Inferior parietal cortex (tissue), 1 donor: Measurements from ENCODE around the gene SLC37A4.
A peak's percentile ranks its signal among the peaks of the same experiment; 100 is the strongest.
"Not testable (repeated sequence)": the region's sequence is repeated elsewhere in the genome, so short reads cannot be mapped to it uniquely, and the experiment has no call there.

Experiments
- DNase-seq: peaks from one replicate; pipeline ENCODE4 v3.0.0-alpha.2; 2016; ENCODE audit errors: extremely low spot score

SLC37A4 gene

DNA sequence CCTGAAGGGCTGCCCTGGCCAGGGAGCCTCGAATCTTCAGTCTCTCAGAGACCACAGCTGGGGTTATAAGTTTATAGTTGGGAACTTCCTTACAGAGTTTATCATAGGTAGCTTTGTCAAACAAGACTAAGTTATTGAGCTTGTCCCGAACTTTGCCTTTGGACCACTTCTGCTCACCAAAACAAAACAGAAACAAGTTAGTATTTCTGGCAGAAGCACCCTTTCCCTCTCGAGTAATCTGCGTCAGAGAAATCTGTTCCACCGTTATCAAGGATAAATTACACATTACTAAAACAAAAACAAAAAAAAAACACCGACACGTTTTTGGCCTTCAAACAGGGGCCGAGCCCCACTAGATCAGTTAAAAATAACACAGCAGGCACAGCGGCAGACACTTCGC is 13.3 kb downstream of the SLC37A4 start:
- not testable (repeated sequence) for DNase-seq

GRCh38 chr11:119016216-119017009 is 14.3 kb downstream of the SLC37A4 start:
- DNase-seq, result no peak

GRCh38 chr11:119015054-119015611 is 15.5 kb downstream of the SLC37A4 start:
- DNase-seq, result no peak

DNA sequence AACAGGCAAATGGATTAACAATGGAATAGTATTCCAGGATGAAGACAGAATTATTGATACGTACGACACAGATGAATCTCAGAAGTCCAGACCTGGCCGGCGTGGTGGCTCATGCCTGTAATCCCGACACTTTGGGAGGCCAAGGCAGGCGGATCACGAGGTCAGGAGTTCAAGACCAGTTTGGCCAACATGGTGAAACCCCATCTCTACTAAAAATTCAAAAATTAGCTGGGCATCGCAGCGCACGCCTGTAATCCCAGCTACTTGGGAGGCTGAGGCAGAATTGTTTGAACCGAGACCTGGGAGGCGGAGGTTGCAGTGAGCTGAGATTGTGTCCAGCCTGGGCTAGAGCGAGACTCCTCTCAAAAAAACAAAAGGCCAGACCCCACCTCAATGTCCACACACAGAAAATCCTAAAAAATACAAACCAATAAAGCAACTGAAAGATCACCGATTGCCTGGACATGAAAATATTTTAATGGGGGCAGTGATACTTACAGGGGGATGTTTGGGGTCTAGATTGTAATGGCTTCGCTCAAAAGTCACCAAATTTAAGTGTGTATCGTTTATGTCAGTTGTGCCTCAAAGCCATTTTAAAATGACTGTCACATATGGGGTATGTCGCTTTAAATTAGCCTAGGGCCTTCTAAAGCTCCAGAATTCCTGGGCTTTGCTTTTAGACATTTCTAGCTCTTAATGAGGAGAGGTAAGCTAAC is 16.3 kb downstream of the SLC37A4 start:
- DNase-seq, result no peak

DNA sequence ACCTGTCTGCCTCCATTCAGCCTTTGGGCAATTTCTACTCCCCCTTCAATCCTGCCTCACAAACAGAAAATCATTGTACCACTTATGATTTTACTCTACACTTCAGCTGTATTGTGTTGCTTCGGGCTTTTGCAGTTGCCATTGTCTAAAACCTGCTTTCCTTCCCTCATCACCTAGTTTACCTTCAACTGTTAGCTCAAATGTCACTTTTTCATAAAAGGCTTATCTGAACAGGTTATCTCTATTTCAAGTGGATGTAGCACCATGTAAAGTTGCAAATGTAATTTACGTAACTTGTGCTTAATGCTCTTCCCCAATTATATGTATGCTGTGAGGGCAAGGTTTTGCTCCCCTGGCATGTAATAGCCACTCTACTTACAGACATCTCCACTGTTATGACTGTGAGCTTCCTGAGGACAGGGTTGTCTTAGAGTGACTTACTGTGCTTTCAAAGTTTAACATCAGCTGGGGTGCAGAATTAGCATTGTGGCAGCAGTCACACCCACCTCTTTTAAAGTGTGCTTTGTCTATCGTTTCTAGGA is 18.0 kb downstream of the SLC37A4 start:
- DNase-seq, result no peak

DNA sequence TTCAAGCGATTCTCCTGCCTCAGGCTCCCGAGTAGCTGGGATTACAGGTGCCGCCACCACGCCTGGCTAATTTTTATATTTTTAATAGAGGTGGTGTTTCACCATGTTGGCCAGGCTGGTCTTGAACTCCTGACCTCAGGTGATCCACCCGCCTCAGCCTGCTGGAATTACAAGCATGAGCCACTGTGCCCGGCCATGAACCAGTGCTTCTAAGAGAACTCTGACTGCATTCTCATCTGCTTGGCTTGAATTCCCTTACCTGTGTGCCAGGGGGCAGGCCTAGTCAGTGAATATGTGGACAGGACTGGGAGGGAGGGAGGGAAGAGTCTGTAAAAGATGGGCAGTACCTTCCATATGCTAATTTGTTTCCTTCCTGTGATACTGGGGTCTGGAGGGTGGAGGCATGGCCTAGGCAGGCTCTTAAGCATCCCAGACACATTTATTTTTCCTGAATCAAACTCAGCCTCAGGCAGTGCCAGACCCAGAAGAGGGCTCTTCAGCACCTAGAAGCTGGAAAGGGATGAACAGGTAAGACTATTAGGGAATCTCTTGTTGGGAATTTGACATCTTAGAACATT is 19.1 kb downstream of the SLC37A4 start:
- DNase-seq, result no peak

DNA sequence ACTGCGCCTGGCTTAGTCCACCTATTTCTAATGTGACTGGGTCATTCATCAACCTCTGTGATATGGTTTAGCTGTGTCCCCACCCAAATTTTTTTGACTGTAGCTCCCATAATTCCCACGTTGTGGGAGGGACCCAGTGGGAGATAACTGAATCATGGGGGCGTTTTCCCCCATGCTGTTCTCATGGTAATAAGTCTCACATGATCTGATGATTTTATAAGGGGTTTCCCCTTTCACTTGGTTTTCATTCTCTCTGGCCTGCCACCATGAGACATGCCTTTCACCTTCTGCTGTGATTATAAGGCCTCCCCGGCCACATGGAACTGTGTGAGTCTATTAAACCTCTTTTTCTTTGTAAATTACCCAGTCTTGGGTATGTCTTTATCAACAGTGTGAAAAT is 24.0 kb downstream of the SLC37A4 start:
- no peak for DNase-seq

DNA sequence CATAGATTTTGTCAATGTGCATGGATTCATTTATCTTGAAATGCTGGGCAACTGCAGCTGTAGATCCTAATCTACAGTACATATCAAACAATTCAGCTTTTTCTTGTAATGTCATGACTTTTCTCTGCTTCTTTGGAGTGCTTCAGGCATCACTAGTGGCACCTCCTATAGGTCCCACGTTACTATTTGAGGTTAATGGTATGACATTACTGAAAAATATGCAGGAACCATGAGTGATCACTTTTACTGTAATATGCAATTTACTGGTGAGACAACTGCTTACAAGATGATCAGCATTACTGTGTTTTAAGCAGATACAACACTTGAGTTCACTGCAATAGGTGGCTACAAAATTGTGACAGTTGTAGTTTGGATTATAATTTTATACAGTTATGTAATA is 29.8 kb downstream of the SLC37A4 start:
- DNase-seq, result no peak

- DNase-seq, result no peak
These were observed 31.9 kb downstream of the SLC37A4 start for GRCh38 chr11:118998822-118999221.

GRCh38 chr11:118998388-118998717 is 32.3 kb downstream of the SLC37A4 start:
- DNase-seq, result no peak

GRCh38 chr11:118997627-118998387 is 32.9 kb downstream of the SLC37A4 start, which contains the start of gene CENATAC:
TSS of gene CENATAC (plus strand) at chr11:118998138. CDS start at chr11:118998198, 60 bp downstream.
- peak; percentile 97 for DNase-seq

- peak; percentile 25 for DNase-seq
These were observed 33.6 kb downstream of the SLC37A4 start for GRCh38 chr11:118996926-118997626.

DNA sequence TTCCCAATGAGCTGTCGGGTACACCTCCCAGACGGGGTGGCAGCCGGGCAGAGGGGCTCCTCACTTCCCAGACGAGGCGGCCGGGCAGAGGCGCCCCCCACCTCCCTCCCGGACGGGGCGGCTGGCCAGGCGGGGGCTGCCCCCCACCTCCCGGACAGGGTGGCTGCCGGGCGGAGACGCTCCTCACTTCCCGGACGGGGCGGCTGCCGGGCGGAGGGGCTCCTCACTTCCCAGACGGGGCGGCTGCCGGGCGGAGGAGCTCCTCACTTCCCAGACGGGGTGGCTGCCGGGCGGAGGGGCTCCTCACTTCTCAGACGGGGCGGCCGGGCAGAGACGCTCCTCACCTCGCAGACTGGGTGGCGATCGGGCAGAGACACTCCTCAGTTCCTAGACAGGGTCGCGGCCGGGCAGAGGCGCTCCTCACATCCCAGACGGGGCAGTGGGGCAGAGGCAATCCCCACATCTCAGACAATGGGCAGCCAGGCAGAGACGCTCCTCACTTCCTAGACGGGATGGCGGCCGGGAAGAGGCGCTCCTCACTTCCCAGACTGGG is 39.1 kb downstream of the SLC37A4 start:
- DNase-seq, result not testable (repeated sequence)

DNA sequence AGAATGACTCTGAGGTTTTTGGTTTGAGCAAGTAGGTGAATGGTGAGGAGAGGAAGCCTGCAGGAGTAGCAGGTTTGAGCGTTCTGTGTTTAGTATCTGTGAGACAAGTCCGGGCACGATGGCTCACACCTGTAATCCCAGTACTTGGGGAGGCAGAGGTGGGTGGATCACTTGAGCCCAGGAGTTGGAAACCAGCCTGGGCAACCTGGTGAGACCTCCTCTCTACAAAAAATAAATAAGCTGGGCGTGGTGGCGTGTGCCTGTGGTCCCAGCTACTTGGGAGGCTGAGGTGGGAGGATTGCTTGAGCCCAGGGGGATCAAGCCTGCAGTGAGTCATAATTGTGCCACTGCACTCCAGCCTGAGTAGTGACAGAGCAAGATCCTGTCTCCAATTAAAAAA is 42.4 kb downstream of the SLC37A4 start:
- DNase-seq, result no peak

DNA sequence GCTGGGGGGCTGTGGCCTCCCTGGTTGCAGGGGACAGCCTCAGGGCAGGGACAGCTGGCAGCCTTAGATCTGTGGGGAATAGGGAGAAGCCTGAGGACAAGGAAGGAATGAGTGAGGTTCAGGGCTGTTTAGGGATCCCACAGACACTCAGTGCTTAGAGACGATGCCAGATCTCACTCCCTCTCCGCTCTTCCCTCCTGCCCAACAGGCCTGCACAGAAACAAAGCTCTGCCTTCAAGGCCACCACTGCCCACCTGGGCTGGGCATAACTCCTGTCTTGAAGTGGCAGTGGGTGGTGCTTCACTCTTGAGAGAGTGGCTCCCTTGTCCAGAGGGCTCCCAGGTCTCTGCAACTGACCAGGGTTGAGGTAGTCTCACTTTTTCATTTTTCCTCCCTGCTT is 45.9 kb downstream of the SLC37A4 start:
- DNase-seq, result no peak

- DNase-seq, result not testable (repeated sequence)
These were observed 46.3 kb downstream of the SLC37A4 start for GRCh38 chr11:118984337-118984736.

DNA sequence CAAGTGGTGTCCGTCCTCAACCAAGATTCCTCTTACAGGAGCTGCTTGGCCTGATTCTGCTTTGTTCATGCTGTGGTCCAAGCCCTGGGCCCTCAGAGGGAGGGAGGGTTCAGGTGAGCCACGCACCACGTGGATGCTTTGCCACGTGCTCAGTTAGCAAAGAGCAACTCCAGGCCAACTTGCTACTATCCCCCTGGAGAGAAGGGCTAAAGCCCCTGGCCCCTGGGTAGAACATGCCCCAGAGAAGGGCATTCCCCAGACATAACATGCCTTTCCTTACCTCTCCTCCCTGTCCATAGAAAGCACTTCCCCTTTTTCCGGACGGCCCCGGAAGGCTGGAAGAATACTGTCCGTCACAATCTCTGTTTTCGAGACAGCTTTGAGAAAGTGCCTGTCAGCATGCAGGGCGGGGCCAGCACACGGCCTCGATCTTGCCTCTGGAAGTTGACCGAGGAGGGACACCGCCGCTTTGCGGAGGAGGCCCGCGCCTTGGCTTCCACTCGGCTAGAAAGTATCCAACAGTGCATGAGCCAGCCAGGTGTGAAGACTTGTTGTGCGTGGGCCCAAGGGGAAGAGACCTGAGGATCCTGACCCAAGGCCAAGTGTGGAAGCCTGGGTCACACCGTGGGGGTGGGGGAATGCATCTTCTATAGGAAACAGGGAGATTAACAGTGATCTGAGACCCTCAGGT is 50.3 kb downstream of the SLC37A4 start:
- DNase-seq, result peak; percentile 38

GRCh38 chr11:118979434-118979833 is 51.2 kb downstream of the SLC37A4 start:
- DNase-seq, result no peak

DNA sequence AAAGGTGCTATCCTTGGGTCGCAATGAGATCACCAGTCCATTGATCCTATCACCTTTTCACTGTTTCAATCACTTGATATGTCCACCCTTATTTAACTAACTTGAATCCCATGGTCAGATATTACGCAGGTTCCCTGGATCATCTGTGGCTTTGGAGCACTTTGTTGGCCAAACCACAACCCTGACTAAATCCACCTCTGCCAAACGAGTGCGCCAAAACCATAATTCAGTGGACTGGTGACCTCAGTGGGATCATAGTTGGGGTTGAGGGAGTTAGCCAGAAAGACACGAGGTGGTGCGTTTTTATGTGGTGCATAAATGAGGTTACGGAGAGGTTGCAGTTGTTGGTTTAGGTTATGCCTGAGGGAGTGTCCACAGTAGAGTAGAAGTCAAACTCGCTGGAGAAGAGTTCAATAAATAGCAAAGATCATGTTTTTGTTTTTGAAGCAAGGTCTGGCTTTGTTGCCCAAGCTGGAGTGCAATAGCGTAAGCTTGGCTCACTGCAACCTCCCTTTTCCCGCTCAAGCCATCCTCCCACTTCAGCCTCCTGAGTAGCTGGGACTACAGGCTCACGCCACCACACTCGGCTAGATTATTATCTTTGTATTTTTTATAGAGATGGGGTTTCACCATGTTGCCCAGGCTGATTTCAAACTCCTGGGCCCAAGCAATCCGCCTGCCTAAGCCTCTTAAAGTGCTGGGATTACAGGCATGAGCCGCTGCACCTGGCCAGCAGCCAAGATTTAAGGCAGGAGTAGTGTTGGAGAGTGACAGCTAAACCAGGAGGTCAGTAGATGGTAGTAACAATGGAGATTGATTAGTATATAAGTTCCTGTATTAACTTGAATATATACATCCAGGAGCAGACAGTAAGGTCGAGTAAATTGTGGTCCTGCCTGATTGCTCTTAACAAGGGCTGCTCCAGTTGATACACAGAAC is 54.6 kb downstream of the SLC37A4 start:
- no peak for DNase-seq
